Thymus (tissue), 11 donors: ENCODE data around the gene TMOD3. TPM values are rescaled to one million over a fixed set of nuclear protein-coding genes. Genes with fewer than 3 reads are reported as not detected.

ENCODE experiments used
- DNase-seq, 9 donors: peaks; one replicate each; pipeline ENCODE4 v3.0.0-alpha.2; 2013; ENCODE audit warnings: low spot score in 9 of 9, low read depth in 6 of 9, missing footprints in 1 of 9
- H3K27ac ChIP-seq, 2 donors: one replicate each; pipeline ENCODE4 v1.5.1; 2013; ENCODE audit warnings: control low read depth in 1 of 2, low read depth in 1 of 2, low read length in 1 of 2, mild to moderate bottlenecking in 1 of 2, moderate library complexity in 1 of 2
- H3K27me3 ChIP-seq, 2 donors: one replicate each; pipeline ENCODE4 v1.5.1; 2013; ENCODE audit warnings: low read length in 1 of 2; ENCODE audit not compliant: control insufficient read depth in 2 of 2, insufficient read depth in 1 of 2
- H3K36me3 ChIP-seq, 2 donors: one replicate each; pipeline ENCODE4 v1.5.1; 2013; ENCODE audit warnings: low read length in 1 of 2, mild to moderate bottlenecking in 1 of 2, moderate library complexity in 1 of 2; ENCODE audit not compliant: control insufficient read depth in 2 of 2, insufficient read depth in 2 of 2
- H3K4me1 ChIP-seq, 2 donors: one replicate each; pipeline ENCODE4 v1.5.1; 2013; ENCODE audit warnings: low read length in 2 of 2; ENCODE audit not compliant: control insufficient read depth in 2 of 2, insufficient read depth in 2 of 2
- H3K4me3 ChIP-seq, 2 donors: one replicate each; pipeline ENCODE4 v1.5.1; 2013; ENCODE audit warnings: low read length in 2 of 2, control low read depth in 1 of 2, mild to moderate bottlenecking in 1 of 2
- H3K9me3 ChIP-seq, 2 donors: one replicate each; pipeline ENCODE4 v1.5.1; 2013; ENCODE audit warnings: low read length in 1 of 2, mild to moderate bottlenecking in 1 of 2; ENCODE audit not compliant: control insufficient read depth in 2 of 2, insufficient read depth in 1 of 2
- WGBS: extraction: QIAGEN DNeasy Blood & Tissue Kit; methylation state at CpG from one replicate; pipeline ENCODE4 v1.1.7; 2013; 5-methylcytosine and 5-hydroxymethylcytosine counted together
- polyA plus RNA-seq: library from polyadenylated mRNA; stranded (reverse); fragments of 200-250 nt; gene quantifications from one replicate; pipeline ENCODE4 v1.2.3, GENCODE V29; 2013
- total RNA-seq: library from RNA; stranded (reverse); fragments of 120-200 nt; gene quantifications from one replicate; pipeline ENCODE4 v1.2.4, GENCODE V29; 2013
- donor health status: healthy.

The TMOD3 gene
- total and polyA plus RNA-seq, 2 donors, result 15.8 to 26.3 TPM

DNA sequence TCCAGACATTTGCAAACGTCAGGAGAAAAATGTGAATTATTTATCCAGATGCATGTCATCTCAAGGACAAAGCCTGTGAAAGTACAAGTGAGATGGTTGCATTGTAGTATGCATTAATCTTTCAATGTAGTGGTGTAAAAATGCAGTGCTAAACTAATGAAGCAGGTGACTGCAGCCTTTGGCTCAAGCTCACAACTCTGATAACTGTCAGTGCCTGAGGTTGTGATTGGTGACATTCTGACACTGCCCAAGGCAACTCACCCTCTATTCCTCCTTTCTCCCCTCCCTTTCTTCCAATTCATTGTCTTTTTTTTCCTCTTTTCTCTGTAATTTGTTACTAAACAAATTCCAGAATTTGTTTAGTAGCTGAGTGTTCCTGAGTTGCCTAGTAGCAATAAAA, 20.0 kb upstream of the TMOD3 start:
- Histone ChIP-seq H3K4me1 (no peaks in the 10 kb centered on the region), H3K27ac (no peak overlapping the region), H3K27me3 (no peaks in the 10 kb centered on the region), H3K9me3 (no peaks in the 10 kb centered on the region), H3K4me3 (no peak overlapping the region), H3K36me3 (peaks cover 13 to 18% of the 10 kb centered on the region in 2 donors)
- no peak for DNase-seq
- 91% methylated on average over 1 of the region's 1 CpG for WGBS

DNA sequence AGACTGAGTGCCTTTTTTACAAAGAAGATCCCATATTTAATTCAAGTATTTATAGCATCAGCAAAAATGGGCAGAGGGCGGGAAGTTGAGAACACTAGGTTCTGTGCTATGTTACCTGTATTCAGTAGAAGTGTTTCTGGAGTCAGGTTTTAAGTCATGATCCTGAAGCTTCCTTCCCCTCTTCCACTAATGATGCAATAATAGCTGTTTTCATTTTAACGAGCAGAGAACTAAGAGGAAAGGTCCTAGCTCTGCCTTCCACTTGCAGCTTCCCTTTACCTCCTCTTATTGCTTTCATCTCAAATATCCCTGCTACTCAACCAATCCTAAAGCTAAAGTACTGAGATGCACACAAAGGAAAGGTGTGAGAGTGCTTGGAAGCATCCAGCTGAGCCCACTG, 16.9 kb upstream of the TMOD3 start:
- Histone ChIP-seq H3K27ac (no peak overlapping the region), H3K4me3 (no peak overlapping the region), H3K4me1 (no peaks in the 10 kb centered on the region), H3K9me3 (no peaks in the 10 kb centered on the region), H3K36me3 (peaks cover 4 to 6% of the 10 kb centered on the region in 2 donors), H3K27me3 (no peaks in the 10 kb centered on the region)
- WGBS, result 98% methylated on average over 2 of the region's 2 CpGs
- no peak for DNase-seq

DNA sequence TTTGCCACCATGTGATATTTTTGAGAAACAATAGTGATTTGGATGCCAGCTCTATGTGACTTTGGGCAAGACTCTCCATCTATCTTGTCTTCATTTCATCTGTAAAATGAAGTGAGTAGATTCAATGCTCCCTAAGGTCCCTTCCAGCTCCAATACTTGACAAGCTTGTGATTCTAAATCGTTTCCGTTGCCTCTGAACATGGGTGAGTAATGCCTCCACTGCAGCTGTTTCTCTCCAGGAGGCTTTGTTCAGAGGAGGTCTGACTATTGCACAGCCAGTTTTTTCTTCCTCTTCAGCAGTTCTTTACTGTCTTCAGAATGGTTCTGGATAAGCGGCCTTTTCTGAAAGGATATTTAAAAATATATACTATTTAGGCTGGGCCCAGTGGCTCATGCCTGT, 14.8 kb upstream of the TMOD3 start:
- WGBS, result 97% methylated on average over 3 of the region's 3 CpGs
- Histone ChIP-seq H3K4me3 (no peak overlapping the region), H3K27ac (no peak overlapping the region)

DNA sequence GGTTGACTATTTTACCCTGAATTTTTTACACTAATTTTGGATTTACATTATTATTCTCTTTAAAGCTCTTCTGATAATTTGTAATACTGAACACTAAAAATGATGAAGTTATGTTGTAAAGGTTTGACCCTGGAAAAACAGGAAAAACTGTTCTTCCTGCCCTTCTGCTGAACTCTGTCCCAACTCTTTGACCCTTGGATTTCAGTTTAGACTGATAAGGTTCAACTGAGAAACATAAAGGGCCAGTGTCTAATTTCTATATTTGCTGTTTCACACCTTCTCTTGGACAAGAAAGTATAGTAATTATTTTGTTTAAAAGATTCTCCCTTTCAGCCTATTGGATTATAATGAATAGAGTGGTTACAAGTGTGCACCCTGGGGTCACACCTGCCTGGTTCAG, 12.8 kb upstream of the TMOD3 start:
- DNase-seq, result no peak
- H3K9me3 ChIP-seq, result peaks cover 0 to 3% of the 10 kb centered on the region in 2 donors

More for the DNA sequence above, 14.8 kb upstream of the TMOD3 start:
- no peak for DNase-seq
- H3K4me1 ChIP-seq, result no peaks in the 10 kb centered on the region
- no peaks in the 10 kb centered on the region for H3K9me3 ChIP-seq
- H3K36me3 ChIP-seq, result peaks cover 3 to 6% of the 10 kb centered on the region in 2 donors
- no peaks in the 10 kb centered on the region for H3K27me3 ChIP-seq

DNA sequence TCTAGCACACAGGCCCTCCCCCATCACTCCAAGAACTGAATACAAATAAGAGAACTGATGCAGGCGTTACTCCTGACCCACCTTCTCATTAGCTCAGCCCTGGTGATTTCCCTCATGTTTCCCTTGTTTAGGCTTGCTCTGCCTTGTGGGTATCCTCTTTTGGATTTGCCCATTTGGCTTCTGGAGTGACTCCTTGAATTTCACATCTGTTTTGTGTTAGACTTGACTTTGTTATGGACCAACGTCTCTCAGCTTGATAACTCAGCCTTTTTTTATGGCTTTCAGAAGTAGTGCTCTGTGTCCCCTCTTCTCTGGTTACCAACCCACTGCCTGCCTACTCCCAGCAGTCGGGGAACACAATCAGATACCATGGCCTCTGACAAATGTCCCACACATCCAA, 11.3 kb upstream of the TMOD3 start:
- H3K36me3 ChIP-seq, result peaks cover 0 to 3% of the 10 kb centered on the region in 2 donors
- no peak for DNase-seq
- H3K4me3 ChIP-seq, result no peak overlapping the region
- WGBS, result 94% methylated on average over 3 of the region's 3 CpGs
- H3K4me1 ChIP-seq, result no peaks in the 10 kb centered on the region
- H3K27me3 ChIP-seq, result no peaks in the 10 kb centered on the region
- H3K27ac ChIP-seq, result no peak overlapping the region
- H3K9me3 ChIP-seq, result peaks cover 0 to 5% of the 10 kb centered on the region in 2 donors

More for the DNA sequence above, 12.8 kb upstream of the TMOD3 start:
- Histone ChIP-seq H3K4me3 (no peak overlapping the region), H3K27me3 (no peaks in the 10 kb centered on the region), H3K4me1 (no peaks in the 10 kb centered on the region), H3K27ac (no peak overlapping the region), H3K36me3 (peaks cover 3 to 6% of the 10 kb centered on the region in 2 donors)

DNA sequence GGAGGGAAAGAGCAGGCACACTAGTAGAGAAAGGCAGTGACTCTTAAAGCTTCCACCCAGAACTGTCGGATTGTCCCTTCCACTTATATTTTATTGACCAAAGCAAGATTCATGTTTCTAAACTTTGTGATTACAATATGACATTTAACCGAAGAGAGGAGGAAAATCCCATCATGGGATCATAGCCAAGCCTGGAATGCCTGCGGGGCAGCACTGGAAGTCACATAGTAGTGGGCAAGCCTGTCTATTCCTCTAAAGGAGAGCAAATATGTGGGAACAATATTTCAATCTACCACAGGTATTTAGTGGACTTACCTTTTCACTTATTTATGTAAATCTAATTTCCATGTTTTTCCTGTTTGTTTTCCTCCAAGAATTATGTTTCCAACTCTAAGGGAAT, 3.8 kb upstream of the TMOD3 start:
- Histone ChIP-seq H3K36me3 (no peaks in the 10 kb centered on the region), H3K27me3 (no peaks in the 10 kb centered on the region), H3K4me1 (peaks cover 0 to 3% of the 10 kb centered on the region in 2 donors), H3K9me3 (peaks cover 0 to 5% of the 10 kb centered on the region in 2 donors), H3K4me3 (no peak overlapping the region), H3K27ac (no peak overlapping the region)
- no peak for DNase-seq
- WGBS, result 97% methylated on average over 3 of the region's 3 CpGs

DNA sequence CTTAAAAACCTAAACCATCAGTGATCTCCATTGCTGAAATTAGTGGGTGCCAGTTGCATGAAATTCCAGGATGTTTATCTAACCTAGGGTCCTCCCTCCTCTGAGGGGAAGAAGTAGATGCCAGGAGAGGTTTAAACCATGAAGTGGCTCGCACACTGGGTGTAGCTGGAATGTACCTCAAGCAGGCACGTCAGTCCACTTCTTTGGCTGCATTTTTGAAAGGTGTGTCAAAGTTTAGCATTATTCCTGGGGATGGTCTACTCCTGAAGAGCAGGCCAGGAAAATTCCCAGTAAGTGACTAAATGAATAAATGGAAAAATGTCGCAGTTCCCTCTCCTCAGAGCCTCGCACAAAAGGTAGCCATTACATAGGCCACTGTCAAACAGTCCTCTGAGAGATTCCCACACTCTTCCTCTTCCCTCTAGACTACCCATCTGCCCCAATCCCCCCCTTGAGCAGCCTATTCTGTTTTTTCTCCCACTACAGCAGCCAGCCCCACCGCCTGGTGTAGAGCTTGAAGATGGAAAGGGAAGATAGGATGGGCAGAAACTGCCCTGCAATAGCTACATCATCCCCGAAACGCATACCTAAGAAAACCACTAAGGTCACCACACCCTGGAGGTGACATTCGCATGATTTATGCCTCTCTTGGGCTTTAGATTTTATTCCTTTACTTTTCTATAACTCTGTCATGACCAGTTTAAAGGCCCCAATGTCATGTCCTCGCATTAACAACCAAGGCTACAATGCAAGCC, 655 bp upstream of the TMOD3 start:
- no peaks in the 10 kb centered on the region for H3K27me3 ChIP-seq
- 91% methylated on average over 9 of the region's 9 CpGs for WGBS
- H3K4me3 ChIP-seq, result peak overlapping the region in 1 of 2 donors; percentile 97
- H3K4me1 ChIP-seq, result peaks cover 3 to 11% of the 10 kb centered on the region in 2 donors
- H3K27ac ChIP-seq, result no peak overlapping the region
- DNase-seq, result no peak
- no peaks in the 10 kb centered on the region for H3K36me3 ChIP-seq
- H3K9me3 ChIP-seq, result no peaks in the 10 kb centered on the region

DNA sequence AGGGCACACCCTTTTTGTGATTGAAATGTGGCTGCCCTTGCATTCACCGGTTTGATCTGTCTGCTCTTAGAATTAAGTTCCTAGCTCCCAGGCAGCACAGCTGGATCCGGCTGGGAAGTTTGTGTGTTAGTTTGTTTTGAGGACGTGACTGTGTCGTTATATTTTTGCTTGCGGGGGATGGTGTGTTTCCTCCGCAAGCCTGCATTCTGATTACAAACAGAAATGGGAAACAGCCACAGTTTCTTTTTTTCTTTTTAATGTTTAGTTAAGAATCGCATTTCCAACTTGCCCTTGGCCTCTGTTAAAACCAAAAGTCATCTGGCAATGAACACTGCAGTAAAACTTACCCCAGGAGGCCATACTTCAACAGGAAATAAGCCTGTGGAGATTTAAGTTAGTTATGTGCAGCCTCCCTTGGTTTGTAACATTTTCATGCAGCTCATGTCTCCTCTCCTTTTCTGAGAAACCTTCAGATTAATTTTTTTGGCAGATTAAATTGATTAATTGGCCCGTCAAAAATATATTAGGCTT, 888 bp downstream of the TMOD3 start:
- Histone ChIP-seq H3K36me3 (no peaks in the 10 kb centered on the region), H3K27ac (peak overlapping the region; percentile 86 to 96), H3K4me3 (peak overlapping the region; percentile 97), H3K9me3 (no peaks in the 10 kb centered on the region), H3K4me1 (peaks cover 3 to 11% of the 10 kb centered on the region in 2 donors), H3K27me3 (no peaks in the 10 kb centered on the region)
- WGBS, result 2% methylated on average over 8 of the region's 8 CpGs
- DNase-seq, result peak in 7 of 9 donors; percentile 15 to 59 (median 40)

DNA sequence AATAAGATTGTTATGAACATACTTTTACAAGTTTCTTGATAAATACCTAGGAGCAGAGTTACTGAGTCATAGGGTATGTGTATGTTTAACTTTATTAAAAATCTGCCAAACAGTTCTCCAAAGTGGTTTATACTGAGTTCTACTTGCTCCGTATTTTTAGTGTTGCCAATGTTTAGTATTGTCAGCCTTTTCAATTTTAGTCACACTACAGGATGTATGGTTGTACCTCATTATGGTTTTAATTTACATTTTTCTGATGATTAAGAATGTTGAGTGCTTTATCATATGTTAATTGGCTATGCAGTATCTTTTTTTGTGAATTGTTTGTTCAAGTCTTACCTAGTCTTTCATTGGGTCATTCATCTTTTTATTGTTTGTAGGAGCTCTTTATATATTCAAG, 4.3 kb downstream of the TMOD3 start:
- WGBS, result 95% methylated on average over 1 of the region's 1 CpG
- no peak overlapping the region for H3K27ac ChIP-seq
- DNase-seq, result no peak
- no peaks in the 10 kb centered on the region for H3K27me3 ChIP-seq
- no peaks in the 10 kb centered on the region for H3K36me3 ChIP-seq
- no peak overlapping the region for H3K4me3 ChIP-seq
- H3K4me1 ChIP-seq, result peaks cover 10 to 14% of the 10 kb centered on the region in 2 donors
- no peaks in the 10 kb centered on the region for H3K9me3 ChIP-seq
